COLO668 (cell line): Measurements from ENCODE around the gene ADARB2.

Experiments used
- DNase-seq: peaks from one replicate; lab custom pipeline; 2025; ENCODE audit not compliant: unreplicated experiment; lab: John Stamatoyannopoulos, UW

ADARB2 gene

GRCh38 chr10:1127629-1128028 lies 609.7 kb downstream of the ADARB2 start:
- no peak for DNase-seq
